Left colon (tissue), 2 donors: Measurements from ENCODE around the gene PPP3R1. TPM values are rescaled to one million over a fixed set of nuclear protein-coding genes. Genes with fewer than 3 reads are reported as not detected.
A peak's percentile ranks its signal among the peaks of the same experiment; 100 is the strongest.

Experiments
- ATAC-seq: fragments of 200-7000 bp; cut with Tn5 transposase; one replicate; pipeline ENCODE4 v1.9.1; 2020; ENCODE audit warnings: mild to moderate bottlenecking, moderate library complexity
- DNase-seq, 2 donors: peaks; one replicate each; pipeline ENCODE4 v3.0.0-alpha.2; 2020
- intact Hi-C, 2 donors: fragments of 100-400 bp; cut with DNase I in 1 of 2; cut with micrococcal nuclease in 1 of 2; formaldehyde crosslinking; loops; one replicate each; pipeline versions ENCODE4 v1.11.2 to v1.14.0; 2022; cut with DNase I, micrococcal nuclease
- long read RNA-seq: library from polyadenylated mRNA; unstranded; transcript quantifications from one replicate; pipeline ENCODE4 v2.0.0, GENCODE V29; 2021
- total RNA-seq, 2 donors: library from RNA; stranded (reverse); fragmentation: NEBNext Ultra II Directional; extraction: Animal tissue kit (Norgen Biotek cat#: 25700); gene quantifications; one replicate each; pipeline ENCODE4 v1.2.1, GENCODE V29; 2021
- donor health status: DM: no; HTN: no; CAD: no.
- donor health status: DM: yes; HTN: yes; CAD: no.

The PPP3R1 gene
- total RNA-seq = 10 to 100 TPM; 54.7 to 56.3 TPM
- long read RNA-seq, partial matches to known transcripts = 2 of 6 reads
- long read RNA-seq, other reads (novel, unspliced or antisense) = 3 of 6 reads

GRCh38 chr2:68252400-68253218, at the start of gene PPP3R1:
TSS of gene PPP3R1 (minus strand) at chr2:68252532. CDS start at chr2:68252127, 405 bp downstream.
- ATAC-seq = peak; percentile 90
- intact Hi-C loops = no loop called here

GRCh38 chr2:68295516-68295915, 43.2 kb upstream of the PPP3R1 start:
- ATAC-seq (no peak), DNase-seq (no peak)
- intact Hi-C loops = no loop called here

More at GRCh38 chr2:68252400-68253218, at the start of gene PPP3R1:
- DNase-seq = peak; percentile 96

- intact Hi-C loops = no loop called here
- ATAC-seq (no peak), DNase-seq (no peak)
Measured at GRCh38 chr2:68294913-68295312, 42.6 kb upstream of the PPP3R1 start.

GRCh38 chr2:68294187-68294586, 41.9 kb upstream of the PPP3R1 start:
- ATAC-seq (no peak), DNase-seq (no peak)
- intact Hi-C loops = no loop called here

- ATAC-seq (no peak), DNase-seq (no peak)
- intact Hi-C loops = no loop called here
Measured at GRCh38 chr2:68293755-68294154, 41.4 kb upstream of the PPP3R1 start.

- intact Hi-C loops = no loop called here
- no peak for DNase-seq
- no peak for ATAC-seq
Measured at GRCh38 chr2:68293024-68293423, 40.7 kb upstream of the PPP3R1 start.

- ATAC-seq (peak; percentile 62), DNase-seq (no peak)
- intact Hi-C loops = no loop called here
Measured at GRCh38 chr2:68292108-68292710, 39.9 kb upstream of the PPP3R1 start.

GRCh38 chr2:68291314-68291713, 39.0 kb upstream of the PPP3R1 start:
- intact Hi-C loops = no loop called here
- no peak for ATAC-seq
- no peak for DNase-seq

- ATAC-seq = no peak
- intact Hi-C loops = no loop called here
- DNase-seq = no peak
Measured at GRCh38 chr2:68290901-68291300, 38.6 kb upstream of the PPP3R1 start.

- ATAC-seq (peak; percentile 24), DNase-seq (no peak)
- intact Hi-C loops = loop anchor here in 1 of 2 donors (10.0 kb wide), 1 partner anchor 93 kb away; no protein-coding TSS in a partner anchor
Measured at GRCh38 chr2:68287580-68288441, 35.5 kb upstream of the PPP3R1 start.

GRCh38 chr2:68284896-68285295, 32.6 kb upstream of the PPP3R1 start:
- DNase-seq (peak in 1 of 2 donors; percentile 10), ATAC-seq (no peak)
- intact Hi-C loops = loop anchor here in 1 of 2 donors (5.0 to 10.0 kb wide), 2 partner anchors 90 to 163 kb away; no protein-coding TSS in a partner anchor

GRCh38 chr2:68283419-68283812, 31.1 kb upstream of the PPP3R1 start:
- no peak for DNase-seq
- intact Hi-C loops = loop anchor here in 1 of 2 donors (5.0 to 10.0 kb wide), 2 partner anchors 89 to 161 kb away; no protein-coding TSS in a partner anchor
- ATAC-seq = no peak

GRCh38 chr2:68282811-68283418, 30.6 kb upstream of the PPP3R1 start:
- DNase-seq = no peak
- peak; percentile 71 for ATAC-seq
- intact Hi-C loops = loop anchor here in 1 of 2 donors (5.0 to 10.0 kb wide), 2 partner anchors 88 to 161 kb away; no protein-coding TSS in a partner anchor

GRCh38 chr2:68280796-68281195, 28.5 kb upstream of the PPP3R1 start:
- intact Hi-C loops = loop anchor here in 1 of 2 donors (5.0 to 10.0 kb wide), 2 partner anchors 86 to 158 kb away; no protein-coding TSS in a partner anchor
- ATAC-seq (no peak), DNase-seq (no peak)

GRCh38 chr2:68280348-68280747, 28.0 kb upstream of the PPP3R1 start:
- DNase-seq = no peak

GRCh38 chr2:68279691-68280090, 27.4 kb upstream of the PPP3R1 start:
- intact Hi-C loops = loop anchor here in 1 of 2 donors (5.0 to 10.0 kb wide), 2 partner anchors 85 to 157 kb away; no protein-coding TSS in a partner anchor
- DNase-seq (no peak), ATAC-seq (no peak)

More at GRCh38 chr2:68280348-68280747, 28.0 kb upstream of the PPP3R1 start:
- no peak for ATAC-seq
- intact Hi-C loops = loop anchor here in 1 of 2 donors (5.0 to 10.0 kb wide), 2 partner anchors 86 to 158 kb away; no protein-coding TSS in a partner anchor

- ATAC-seq (no peak), DNase-seq (no peak)
- intact Hi-C loops = no loop called here
Measured at GRCh38 chr2:68278169-68278568, 25.8 kb upstream of the PPP3R1 start.

GRCh38 chr2:68274022-68274421, 21.7 kb upstream of the PPP3R1 start:
- no peak for ATAC-seq
- no peak for DNase-seq
- intact Hi-C loops = no loop called here
